Central memory CD8-positive, alpha-beta T cell (primary cell): Measurements from ENCODE around the gene SPOCK1.

ENCODE experiments used
- ATAC-seq: fragments of 150-1000 bp; cut with Tn5 transposase; replicated peaks from 2 replicates; pipeline ENCODE4 v1.10.0; 2022; ENCODE audit warnings: mild to moderate bottlenecking, moderate FRiP score, moderate number of reproducible peaks; ENCODE audit not compliant: poor library complexity, severe bottlenecking; ENCODE audit errors: extremely low read depth
- DNase-seq, 2 donors: peaks; one replicate each; pipeline ENCODE4 v3.0.0; 2021; ENCODE audit warnings: low spot score in 2 of 2
- H3K27ac Mint-ChIP-seq: one replicate; pipeline ENCODE4 v1.8.0; 2022; ENCODE audit warnings: low read depth, mild to moderate bottlenecking, moderate library complexity, mixed read lengths
- H3K27me3 Mint-ChIP-seq: one replicate; pipeline ENCODE4 v1.8.0; 2022; ENCODE audit warnings: mixed read lengths
- H3K36me3 Mint-ChIP-seq: one replicate; pipeline ENCODE4 v1.8.0; 2022; ENCODE audit warnings: mild to moderate bottlenecking, moderate library complexity, mixed read lengths; ENCODE audit not compliant: insufficient read depth
- H3K4me1 Mint-ChIP-seq: one replicate; pipeline ENCODE4 v1.8.0; 2022; ENCODE audit warnings: mixed read lengths
- H3K4me3 Mint-ChIP-seq: one replicate; pipeline ENCODE4 v1.8.0; 2022; ENCODE audit warnings: mild to moderate bottlenecking, moderate library complexity, mixed read lengths
- H3K9me3 Mint-ChIP-seq: one replicate; pipeline ENCODE4 v1.8.0; 2022; ENCODE audit warnings: mixed read lengths

The SPOCK1 gene

DNA sequence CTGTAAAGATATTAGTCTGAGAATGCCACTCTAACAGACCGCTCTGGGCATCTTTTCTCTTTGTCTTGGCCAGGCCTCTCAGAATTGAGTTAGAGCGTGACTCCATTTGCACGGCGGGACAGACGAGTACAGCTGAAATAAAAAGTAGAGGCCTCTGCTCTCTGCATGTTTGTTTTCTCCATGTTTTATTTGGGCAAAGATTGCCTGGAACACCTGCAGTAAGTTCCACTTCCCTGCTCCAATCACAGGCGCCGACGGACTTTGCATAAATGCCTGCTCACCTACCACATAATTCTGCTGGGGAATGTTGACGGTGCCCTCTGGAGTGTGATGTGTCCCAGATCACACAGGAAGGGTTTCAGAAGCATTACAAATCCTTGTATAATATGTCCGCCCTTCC, 10.6 kb downstream of the SPOCK1 start:
- no peaks in the 10 kb centered on the region for H3K36me3 Mint-ChIP-seq
- no peaks in the 10 kb centered on the region for H3K4me1 Mint-ChIP-seq
- no peaks in the 10 kb centered on the region for H3K27me3 Mint-ChIP-seq
- no peaks in the 10 kb centered on the region for H3K9me3 Mint-ChIP-seq
- ATAC-seq (no peak), DNase-seq (no peak)
- H3K4me3 Mint-ChIP-seq = no peak overlapping the region
- H3K27ac Mint-ChIP-seq = no peak overlapping the region

- Mint-ChIP-seq H3K4me1 (no peaks in the 10 kb centered on the region), H3K36me3 (no peaks in the 10 kb centered on the region), H3K27ac (no peak overlapping the region), H3K4me3 (no peak overlapping the region), H3K9me3 (no peaks in the 10 kb centered on the region), H3K27me3 (no peaks in the 10 kb centered on the region)
- DNase-seq (no peak), ATAC-seq (no peak)
Observed at GRCh38 chr5:137487600-137487999, 11.5 kb downstream of the SPOCK1 start.

DNA sequence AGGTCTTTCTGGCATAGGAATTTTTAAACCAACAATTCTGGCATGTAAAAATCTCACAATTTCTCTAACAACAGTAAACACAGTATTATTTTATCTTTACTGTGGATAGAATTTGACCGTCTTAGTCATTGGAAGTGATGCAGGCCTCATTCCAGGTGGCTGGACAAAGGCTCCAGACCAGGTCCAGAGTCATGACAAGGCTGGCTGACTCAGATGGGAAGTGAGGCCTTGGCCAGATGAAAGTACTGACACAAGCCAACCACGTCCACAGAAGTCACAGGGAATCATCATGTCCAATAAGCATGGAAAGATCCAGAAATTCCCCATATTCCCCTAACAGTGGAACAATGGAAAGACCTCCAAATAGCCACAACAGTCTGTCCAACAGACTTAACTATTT, 12.4 kb downstream of the SPOCK1 start:
- Mint-ChIP-seq H3K4me3 (no peak overlapping the region), H3K36me3 (no peaks in the 10 kb centered on the region), H3K27ac (no peak overlapping the region), H3K4me1 (no peaks in the 10 kb centered on the region), H3K27me3 (no peaks in the 10 kb centered on the region), H3K9me3 (no peaks in the 10 kb centered on the region)
- DNase-seq = no peak
- ATAC-seq = no peak

DNA sequence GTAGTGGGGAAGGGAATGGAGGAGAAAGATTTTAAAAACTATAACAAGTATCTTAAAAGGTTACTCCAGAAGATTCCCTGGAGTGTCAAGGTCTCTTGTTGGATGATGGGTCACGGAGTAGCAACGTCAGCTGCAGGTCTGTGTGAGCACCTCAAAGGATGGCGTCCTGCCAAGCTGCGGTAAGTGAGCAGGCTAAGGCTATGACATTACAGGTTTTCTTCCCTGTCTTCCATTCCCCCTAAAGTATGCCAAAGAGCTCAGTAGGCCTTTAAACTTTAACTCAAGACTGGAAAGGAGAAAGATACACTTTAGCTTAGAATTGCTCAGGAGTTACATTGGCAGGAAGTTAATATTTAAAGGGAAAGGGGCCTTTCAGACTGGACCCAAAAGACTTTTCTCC, 17.5 kb downstream of the SPOCK1 start:
- Mint-ChIP-seq H3K36me3 (no peaks in the 10 kb centered on the region), H3K9me3 (no peaks in the 10 kb centered on the region), H3K4me1 (no peaks in the 10 kb centered on the region), H3K27ac (no peak overlapping the region), H3K27me3 (no peaks in the 10 kb centered on the region), H3K4me3 (no peak overlapping the region)
- no peak for ATAC-seq
- no peak for DNase-seq

DNA sequence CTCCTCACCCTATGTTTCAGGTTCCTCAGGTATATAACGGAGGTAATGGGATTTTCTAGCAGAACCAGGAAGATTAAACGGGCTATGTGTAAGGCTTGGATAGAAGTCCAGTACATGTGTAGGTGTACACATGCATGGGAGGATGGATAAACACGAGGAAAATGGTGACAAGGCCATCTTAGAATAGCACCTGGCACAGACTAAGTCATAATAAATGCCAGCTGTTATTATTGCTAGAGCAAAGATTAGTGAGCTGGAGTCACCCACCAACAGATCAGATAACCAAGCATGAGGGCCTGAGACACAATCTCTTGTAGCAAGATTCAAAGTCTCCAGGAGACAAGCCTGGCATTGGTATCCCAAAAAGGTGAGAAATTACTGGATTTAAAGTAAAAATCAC, 21.1 kb downstream of the SPOCK1 start:
- no peaks in the 10 kb centered on the region for H3K9me3 Mint-ChIP-seq
- H3K4me3 Mint-ChIP-seq = no peak overlapping the region
- H3K27me3 Mint-ChIP-seq = peaks cover 10% of the 10 kb centered on the region
- ATAC-seq (no peak), DNase-seq (no peak)
- H3K36me3 Mint-ChIP-seq = no peaks in the 10 kb centered on the region
- no peaks in the 10 kb centered on the region for H3K4me1 Mint-ChIP-seq
- H3K27ac Mint-ChIP-seq = no peak overlapping the region

DNA sequence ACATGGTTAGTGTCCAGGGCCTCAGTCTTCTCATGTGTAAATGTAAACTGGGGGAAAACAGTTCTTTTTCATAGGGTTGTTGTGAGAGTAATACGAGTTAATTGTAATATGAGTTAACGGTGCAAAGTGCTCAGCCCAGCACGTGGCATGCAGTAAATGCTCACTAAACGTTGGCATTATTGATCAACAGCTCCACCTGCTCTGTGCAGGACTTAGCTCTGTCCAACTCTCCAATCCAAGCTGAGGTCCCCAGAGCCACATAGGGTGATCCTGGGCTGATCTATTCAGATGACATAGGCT, 28.3 kb downstream of the SPOCK1 start:
- no peaks in the 10 kb centered on the region for H3K4me1 Mint-ChIP-seq
- ATAC-seq (no peak), DNase-seq (no peak)
- no peaks in the 10 kb centered on the region for H3K9me3 Mint-ChIP-seq
- no peaks in the 10 kb centered on the region for H3K36me3 Mint-ChIP-seq
- peaks cover 37% of the 10 kb centered on the region for H3K27me3 Mint-ChIP-seq
- H3K4me3 Mint-ChIP-seq = no peak overlapping the region
- H3K27ac Mint-ChIP-seq = no peak overlapping the region

DNA sequence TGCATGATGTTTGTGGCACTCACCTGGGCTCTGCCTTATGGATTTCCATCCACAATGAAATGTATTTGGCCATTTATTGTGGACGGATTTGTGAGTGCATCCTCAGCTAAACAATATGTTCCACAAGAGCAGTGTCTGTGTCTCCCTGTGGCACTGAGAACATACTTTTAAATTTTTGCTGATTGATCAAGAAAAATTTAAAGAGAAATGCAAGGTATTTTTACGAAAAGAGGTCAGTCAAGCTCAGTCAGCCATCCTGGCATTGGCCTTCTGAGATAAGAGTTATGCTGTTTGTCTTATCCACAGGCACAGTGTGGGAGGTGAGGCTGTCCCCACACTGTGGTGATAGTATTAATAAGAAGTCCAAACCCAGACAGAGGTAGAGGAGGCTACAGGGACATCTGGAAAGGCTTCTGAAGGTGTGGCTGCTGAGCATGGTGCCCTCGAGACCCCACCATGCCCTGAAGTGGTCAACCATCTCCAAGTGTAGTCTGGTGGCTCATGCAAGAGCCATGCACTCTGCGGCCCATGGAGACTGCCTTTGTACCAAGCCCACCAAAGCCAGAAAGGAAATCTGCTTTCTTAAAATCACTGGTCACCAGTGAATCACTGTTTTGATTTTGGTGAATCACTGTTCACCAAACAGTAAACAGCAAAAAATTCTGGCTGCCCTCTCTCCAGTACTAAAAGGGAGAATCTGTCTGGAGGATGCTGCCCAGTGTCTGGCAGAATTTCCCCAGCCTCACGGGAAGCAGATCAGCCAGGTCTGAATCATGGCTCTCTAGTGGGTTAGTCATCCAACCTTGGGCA, 28.8 kb downstream of the SPOCK1 start:
- Mint-ChIP-seq H3K4me3 (no peak overlapping the region), H3K27me3 (peaks cover 37% of the 10 kb centered on the region), H3K27ac (no peak overlapping the region), H3K36me3 (no peaks in the 10 kb centered on the region), H3K9me3 (no peaks in the 10 kb centered on the region), H3K4me1 (no peaks in the 10 kb centered on the region)
- DNase-seq (no peak), ATAC-seq (no peak)

DNA sequence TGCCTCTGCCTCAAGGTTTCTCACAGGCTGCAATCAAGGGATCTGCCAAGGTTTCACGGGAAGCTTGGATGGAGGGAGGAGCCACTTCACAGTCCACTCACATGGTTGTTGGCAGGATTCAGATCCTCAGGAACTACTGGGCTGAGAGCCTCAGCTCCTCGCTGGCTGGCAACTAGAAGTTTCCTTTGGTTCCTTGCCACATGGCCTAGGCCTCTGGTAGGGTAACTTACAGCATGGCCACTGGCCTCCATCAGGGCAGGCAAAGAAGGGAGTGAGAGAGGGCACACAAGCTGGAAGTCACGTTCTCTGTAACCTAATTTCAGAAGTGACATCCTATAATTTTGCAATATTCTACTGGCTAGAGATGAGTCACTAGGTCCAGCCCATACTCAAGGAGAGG, 32.2 kb downstream of the SPOCK1 start:
- Mint-ChIP-seq H3K4me3 (no peak overlapping the region), H3K9me3 (no peaks in the 10 kb centered on the region), H3K27ac (no peak overlapping the region), H3K36me3 (no peaks in the 10 kb centered on the region), H3K4me1 (no peaks in the 10 kb centered on the region), H3K27me3 (peaks cover 29% of the 10 kb centered on the region)
- no peak for DNase-seq
- no peak for ATAC-seq

DNA sequence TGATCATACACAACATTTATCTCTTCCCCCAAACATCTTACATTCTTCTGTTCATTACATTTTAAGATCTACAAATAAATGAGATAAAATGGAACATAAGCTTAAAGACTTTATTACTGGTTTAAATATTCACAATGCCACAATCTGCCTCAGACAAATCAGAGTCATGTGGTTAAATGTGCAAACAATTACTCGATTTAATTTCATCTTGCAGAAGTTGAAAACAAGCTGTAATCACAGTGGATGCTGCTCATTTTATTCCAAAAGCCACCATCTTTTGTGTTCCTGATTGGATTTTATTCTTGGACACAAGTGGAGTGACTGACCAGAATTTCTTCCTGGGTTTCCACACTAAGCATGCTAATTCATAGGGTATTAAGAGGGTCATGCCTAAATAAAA, 33.2 kb downstream of the SPOCK1 start:
- DNase-seq (no peak), ATAC-seq (no peak)
- Mint-ChIP-seq H3K4me1 (no peaks in the 10 kb centered on the region), H3K9me3 (no peaks in the 10 kb centered on the region), H3K36me3 (no peaks in the 10 kb centered on the region), H3K27ac (no peak overlapping the region), H3K4me3 (no peak overlapping the region), H3K27me3 (peaks cover 26% of the 10 kb centered on the region)

GRCh38 chr5:137462816-137463520, 36.2 kb downstream of the SPOCK1 start:
- Mint-ChIP-seq H3K4me3 (no peak overlapping the region), H3K36me3 (no peaks in the 10 kb centered on the region), H3K4me1 (no peaks in the 10 kb centered on the region), H3K27me3 (peaks cover 35% of the 10 kb centered on the region), H3K9me3 (no peaks in the 10 kb centered on the region), H3K27ac (no peak overlapping the region)
- ATAC-seq = no peak
- no peak for DNase-seq

DNA sequence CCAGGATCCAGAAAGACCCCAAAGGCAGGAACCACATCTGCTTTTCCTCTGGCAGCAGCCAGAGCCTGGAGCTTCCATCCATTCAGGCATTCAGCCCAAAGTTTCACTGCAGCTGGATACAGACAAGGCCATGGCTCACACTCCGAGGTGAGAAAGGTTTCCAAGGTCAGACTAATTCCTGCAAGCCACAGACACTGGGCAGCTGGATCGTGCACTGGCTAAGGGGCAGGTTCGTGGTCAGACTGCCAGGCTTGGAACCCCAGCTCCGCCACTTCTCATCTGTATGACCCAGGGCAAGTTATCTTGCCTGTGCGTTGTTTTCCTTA, 36.9 kb downstream of the SPOCK1 start:
- H3K4me1 Mint-ChIP-seq = no peaks in the 10 kb centered on the region
- no peak overlapping the region for H3K27ac Mint-ChIP-seq
- H3K36me3 Mint-ChIP-seq = no peaks in the 10 kb centered on the region
- peaks cover under 1% of the 10 kb centered on the region for H3K9me3 Mint-ChIP-seq
- no peak overlapping the region for H3K4me3 Mint-ChIP-seq
- ATAC-seq (no peak), DNase-seq (no peak)
- H3K27me3 Mint-ChIP-seq = peaks cover 38% of the 10 kb centered on the region

- ATAC-seq (no peak), DNase-seq (no peak)
- no peak overlapping the region for H3K4me3 Mint-ChIP-seq
- peaks cover 5% of the 10 kb centered on the region for H3K9me3 Mint-ChIP-seq
- H3K27me3 Mint-ChIP-seq = peaks cover 44% of the 10 kb centered on the region
- no peaks in the 10 kb centered on the region for H3K4me1 Mint-ChIP-seq
- no peaks in the 10 kb centered on the region for H3K36me3 Mint-ChIP-seq
- no peak overlapping the region for H3K27ac Mint-ChIP-seq
Observed at GRCh38 chr5:137461391-137462264, 37.5 kb downstream of the SPOCK1 start.

DNA sequence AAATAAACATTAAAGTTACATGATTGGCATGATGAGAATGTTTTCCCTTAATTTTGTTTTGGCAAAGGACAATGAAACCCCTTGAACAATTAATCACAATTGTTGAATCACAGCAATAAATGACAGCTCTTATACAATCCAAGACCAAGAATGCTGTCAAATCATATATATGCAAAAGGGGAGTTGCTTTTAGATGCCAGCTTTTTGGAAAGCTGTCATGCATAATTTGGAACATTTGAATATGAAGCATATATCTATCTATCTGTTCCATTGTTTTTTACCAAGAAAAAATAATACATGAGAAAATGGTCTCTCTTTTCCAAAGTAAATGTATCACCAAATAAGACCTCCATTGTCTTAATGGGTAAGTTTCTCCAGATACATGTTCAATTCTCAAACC, 44.5 kb downstream of the SPOCK1 start:
- no peaks in the 10 kb centered on the region for H3K4me1 Mint-ChIP-seq
- H3K27ac Mint-ChIP-seq = no peak overlapping the region
- H3K9me3 Mint-ChIP-seq = peaks cover 10% of the 10 kb centered on the region
- DNase-seq (no peak), ATAC-seq (no peak)
- no peak overlapping the region for H3K4me3 Mint-ChIP-seq
- peaks cover 16% of the 10 kb centered on the region for H3K27me3 Mint-ChIP-seq
- no peaks in the 10 kb centered on the region for H3K36me3 Mint-ChIP-seq
